Skeletal muscle cell (primary cell): ENCODE measurements around the gene SRC.

ENCODE experiments used
- DNase-seq: peaks from one replicate; pipeline ENCODE4 v3.0.0-alpha.2; 2010; ENCODE audit warnings: low read depth
- H3K4me3 ChIP-seq: 2 replicates; pipeline ENCODE4 v1.5.1; 2011; ENCODE audit warnings: low read depth, mild to moderate bottlenecking, control low read depth, low read length, moderate library complexity

The SRC gene

GRCh38 chr20:37417617-37418467 is 71.9 kb downstream of the SRC start:
- H3K4me3 ChIP-seq: no peak overlapping the region
- no peak for DNase-seq

- H3K4me3 ChIP-seq: no peak overlapping the region
- no peak for DNase-seq
These were observed 72.7 kb downstream of the SRC start for GRCh38 chr20:37418591-37419109.

- no peak for DNase-seq
These were observed 73.4 kb downstream of the SRC start for GRCh38 chr20:37419307-37419706.

DNA sequence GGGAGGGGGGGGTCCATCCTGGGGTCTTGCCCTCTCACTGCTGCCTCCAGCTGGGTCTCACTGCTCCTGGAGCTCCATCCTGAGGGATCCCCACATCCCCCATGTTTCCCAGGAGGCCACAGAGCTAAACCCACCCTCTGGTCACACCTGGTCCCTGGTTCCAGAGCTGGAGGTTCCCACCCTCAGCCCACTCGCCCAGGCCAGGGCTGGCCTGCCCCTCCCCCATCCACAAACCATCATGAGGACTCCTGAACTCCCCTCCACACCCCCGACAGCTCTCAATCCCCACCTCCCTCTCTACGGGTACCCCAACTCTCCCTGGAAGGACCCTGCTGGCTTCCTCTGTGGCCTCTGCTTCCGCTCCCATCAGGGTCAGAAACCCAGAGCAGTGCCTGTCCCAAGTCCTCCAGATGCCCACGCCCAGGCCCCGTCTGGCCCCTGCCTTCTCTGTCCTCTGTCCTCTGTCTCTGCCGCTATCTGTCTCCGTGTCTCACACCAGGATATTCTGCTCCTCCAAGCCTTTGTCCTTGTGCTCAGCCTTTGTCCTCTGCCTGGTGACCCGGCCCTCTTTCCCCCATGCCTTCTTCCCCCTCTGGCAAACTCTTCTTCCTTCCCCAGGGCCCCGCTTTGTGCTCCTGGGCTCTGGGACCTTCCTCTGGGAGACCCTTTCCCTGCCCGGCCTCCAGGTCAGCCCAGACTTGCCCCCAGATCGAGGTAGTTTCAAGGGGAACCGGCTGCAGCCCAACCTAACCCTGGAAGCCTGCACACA is 74.0 kb downstream of the SRC start:
- no peak overlapping the region for H3K4me3 ChIP-seq
- DNase-seq: no peak

More at GRCh38 chr20:37419307-37419706, 73.4 kb downstream of the SRC start:
- no peak overlapping the region for H3K4me3 ChIP-seq

- no peak for DNase-seq
- no peak overlapping the region for H3K4me3 ChIP-seq
These were observed 74.7 kb downstream of the SRC start for GRCh38 chr20:37420610-37421009.

DNA sequence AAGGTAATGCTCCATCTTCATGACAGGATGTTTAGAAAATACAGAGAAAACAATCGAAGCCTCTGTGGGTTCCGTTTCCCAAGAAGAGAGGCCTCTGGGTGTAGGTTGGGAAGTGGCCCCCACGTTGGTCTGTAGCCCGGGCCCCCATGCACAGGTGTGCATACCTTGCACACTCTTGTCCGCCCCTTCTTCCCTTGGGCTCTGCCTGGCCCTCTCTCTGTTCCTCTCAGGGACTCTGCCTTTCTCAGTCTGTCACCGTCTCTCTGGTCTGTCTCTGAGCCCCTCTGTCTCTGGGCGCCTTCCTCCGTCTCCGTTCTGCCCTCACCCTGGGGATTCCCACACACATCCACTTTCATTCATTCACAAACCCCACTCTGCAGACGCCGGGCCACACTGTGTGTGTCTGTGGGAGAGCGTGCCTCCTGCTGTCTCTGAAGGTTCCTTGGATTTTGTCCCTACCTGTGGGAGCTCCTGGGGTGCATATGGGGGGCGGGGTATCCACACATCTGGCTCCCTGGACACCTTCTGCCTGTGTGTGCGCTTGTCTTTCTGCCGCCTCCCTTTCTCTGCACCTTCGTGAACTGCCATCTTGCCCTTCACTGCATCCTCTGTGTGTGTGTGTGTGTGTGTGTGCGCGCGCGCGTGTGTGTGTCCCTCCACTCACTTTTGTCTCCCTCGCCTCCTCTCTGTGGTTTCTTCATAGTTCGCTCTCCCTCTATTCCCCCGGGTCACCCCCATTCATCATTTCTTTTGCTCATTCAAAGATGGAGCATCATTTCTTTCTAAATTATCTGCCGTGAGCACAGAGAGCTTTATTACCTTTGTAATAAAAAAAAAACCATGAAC is 75.3 kb downstream of the SRC start:
- no peak overlapping the region for H3K4me3 ChIP-seq
- no peak for DNase-seq

GRCh38 chr20:37421988-37422387 is 76.0 kb downstream of the SRC start:
- no peak for DNase-seq
- H3K4me3 ChIP-seq: no peak overlapping the region

DNA sequence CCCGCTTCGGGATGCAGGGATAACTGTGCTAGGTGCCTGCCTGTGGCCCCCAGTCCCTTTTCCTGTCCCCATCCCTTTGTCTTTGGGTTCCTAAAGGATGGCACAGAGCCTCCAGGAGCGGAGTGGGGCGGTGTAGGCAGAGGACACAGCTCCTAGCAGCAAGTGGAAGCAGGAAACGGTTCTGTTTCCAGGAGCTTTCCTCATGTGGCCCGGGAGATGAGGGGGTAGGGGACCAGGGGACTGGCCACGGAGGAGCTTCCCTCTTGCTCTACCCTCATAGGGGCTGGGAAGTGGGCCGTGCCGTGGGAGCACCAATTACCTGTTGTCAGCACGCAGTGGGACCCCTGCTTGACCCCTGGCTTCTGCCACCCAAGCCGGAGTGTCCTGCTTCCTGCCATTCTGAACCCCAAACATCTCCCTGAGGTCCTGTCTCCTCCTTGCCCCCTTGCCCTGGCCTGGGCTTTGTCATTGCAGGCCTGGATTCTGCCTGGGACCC is 76.9 kb downstream of the SRC start:
- DNase-seq: no peak
- H3K4me3 ChIP-seq: no peak overlapping the region

DNA sequence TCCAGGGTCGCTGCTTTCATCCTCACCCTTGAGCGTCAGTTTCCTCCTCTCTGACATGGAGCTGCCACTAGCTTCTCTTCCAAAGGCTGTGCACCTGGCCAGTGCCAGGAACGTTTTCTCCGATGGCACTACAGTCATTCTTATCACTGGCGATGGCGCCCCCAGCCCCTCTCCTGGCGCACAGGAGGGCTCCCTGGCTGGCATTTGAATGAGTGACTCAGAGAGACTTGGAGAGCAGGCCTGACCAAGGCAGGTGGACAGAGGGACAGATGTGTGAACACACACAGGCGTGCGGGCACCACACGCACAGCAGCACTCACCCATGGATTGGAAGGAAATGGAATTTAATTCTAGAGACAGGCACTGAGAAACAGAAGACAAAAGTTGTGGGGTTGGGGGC is 77.6 kb downstream of the SRC start:
- DNase-seq: no peak
- H3K4me3 ChIP-seq: no peak overlapping the region

GRCh38 chr20:37424062-37424851 is 78.3 kb downstream of the SRC start:
- H3K4me3 ChIP-seq: no peak overlapping the region
- DNase-seq: no peak

GRCh38 chr20:37425103-37425625 is 79.2 kb downstream of the SRC start:
- H3K4me3 ChIP-seq: no peak overlapping the region
- no peak for DNase-seq

- no peak overlapping the region for H3K4me3 ChIP-seq
- no peak for DNase-seq
These were observed 80.2 kb downstream of the SRC start for GRCh38 chr20:37426106-37426505.

DNA sequence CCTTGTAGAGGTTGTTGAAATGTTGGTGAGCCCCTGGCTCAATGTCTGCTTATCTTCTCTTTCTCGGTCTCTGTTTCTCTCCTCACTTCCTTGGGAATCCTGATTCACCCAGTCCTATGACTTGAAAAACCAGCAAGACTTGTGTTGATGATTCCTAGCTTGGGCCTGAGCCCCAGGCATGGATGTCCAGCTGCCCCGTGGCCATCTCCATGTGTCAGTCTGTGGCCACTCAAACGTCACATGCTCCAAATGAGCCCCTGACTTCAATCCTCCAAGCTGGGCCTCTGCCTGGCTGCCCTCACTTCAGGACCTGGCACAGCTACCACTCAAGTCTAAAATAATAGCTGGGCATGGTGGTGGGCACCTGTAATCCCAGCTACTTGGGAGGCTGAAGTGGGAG is 81.0 kb downstream of the SRC start:
- no peak for DNase-seq
- H3K4me3 ChIP-seq: no peak overlapping the region

GRCh38 chr20:37430044-37430443 is 84.1 kb downstream of the SRC start:
- no peak overlapping the region for H3K4me3 ChIP-seq
- no peak for DNase-seq

DNA sequence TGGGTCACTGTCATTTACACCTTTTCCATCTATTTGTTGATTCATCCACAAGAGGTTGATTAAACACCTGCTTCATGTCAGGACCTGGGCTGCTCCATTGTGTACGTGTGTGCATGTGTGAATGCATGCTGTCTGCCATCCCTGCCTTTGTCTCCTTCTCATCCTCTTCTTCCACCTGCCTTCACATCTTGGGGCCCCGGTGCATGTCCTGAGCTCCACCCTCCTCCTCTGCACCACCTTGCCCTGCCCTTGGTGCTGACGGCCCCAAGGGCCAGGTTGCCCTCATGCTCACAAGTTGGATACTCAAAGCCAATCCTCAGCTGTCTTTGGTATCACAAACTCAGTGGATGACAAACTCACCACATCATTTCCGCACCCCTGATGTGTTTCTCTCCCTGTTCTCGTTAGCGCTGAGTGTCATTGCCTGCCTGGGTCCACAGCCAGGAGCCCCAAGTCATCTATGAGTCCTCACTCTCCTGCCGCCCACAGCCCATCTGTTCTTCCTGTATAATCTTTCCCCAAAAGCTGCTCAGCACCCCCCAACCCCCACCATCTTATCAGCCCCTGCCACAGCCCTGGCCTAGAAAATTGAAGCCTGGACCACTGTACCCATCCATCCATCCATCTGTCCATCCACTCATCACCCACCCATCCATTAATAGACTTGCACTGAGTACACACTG is 85.0 kb downstream of the SRC start:
- no peak overlapping the region for H3K4me3 ChIP-seq
- DNase-seq: no peak

- no peak for DNase-seq
- no peak overlapping the region for H3K4me3 ChIP-seq
These were observed 85.8 kb downstream of the SRC start for GRCh38 chr20:37431786-37432185.

DNA sequence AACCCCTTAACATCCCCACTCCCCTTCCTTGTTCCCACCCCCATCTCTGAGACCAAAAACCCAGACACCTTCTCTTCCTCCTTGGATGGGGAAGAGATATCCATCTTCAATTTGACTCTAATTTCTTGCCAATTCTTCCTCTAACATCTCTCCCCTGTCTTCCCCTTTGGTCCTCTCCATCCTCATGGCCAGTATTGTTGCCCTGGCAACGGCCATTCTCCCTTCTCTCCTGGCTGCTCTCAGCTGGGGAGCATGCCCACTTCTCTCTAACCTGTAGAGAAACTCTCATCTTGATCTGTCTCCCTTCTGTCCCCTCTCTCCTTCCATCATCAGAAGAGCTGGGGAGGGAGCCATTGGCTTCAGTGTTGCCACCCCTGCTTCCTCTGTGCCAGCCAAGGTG is 86.7 kb downstream of the SRC start:
- no peak for DNase-seq
- no peak overlapping the region for H3K4me3 ChIP-seq

DNA sequence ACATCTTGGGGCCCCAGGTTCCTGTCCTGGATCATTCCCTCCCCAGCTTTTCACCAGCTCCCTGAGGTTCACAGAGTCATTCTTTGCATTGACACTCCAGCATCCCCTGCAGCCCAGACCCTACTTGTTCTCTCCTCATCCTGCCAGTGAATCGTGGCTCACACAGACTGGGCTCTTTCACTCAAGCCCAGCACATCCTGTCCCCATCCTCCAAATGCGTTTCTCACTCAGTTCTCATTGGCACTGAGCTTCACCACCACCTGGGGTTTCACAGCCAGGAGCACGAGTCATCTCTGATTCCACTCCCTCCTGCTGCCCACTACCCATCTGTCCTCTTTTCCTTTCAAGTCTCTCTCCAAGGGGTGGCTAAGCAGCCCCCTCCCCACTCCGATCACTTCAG is 89.7 kb downstream of the SRC start:
- H3K4me3 ChIP-seq: no peak overlapping the region
- no peak for DNase-seq
